Stimulated activated CD4-positive, alpha-beta T cell treated with anti-CD3 and anti-CD28 coated beads, Interleukin-1b, Interleukin-23, amount 100 ng/mL, for 4 hours (primary cell): Measurements from ENCODE around the gene PEX14.

Experiments used
- DNase-seq, 2 donors: peaks; one replicate each; pipeline ENCODE4 v3.0.0-alpha.2; 2020; ENCODE audit warnings: low read depth in 2 of 2

Gene PEX14

DNA sequence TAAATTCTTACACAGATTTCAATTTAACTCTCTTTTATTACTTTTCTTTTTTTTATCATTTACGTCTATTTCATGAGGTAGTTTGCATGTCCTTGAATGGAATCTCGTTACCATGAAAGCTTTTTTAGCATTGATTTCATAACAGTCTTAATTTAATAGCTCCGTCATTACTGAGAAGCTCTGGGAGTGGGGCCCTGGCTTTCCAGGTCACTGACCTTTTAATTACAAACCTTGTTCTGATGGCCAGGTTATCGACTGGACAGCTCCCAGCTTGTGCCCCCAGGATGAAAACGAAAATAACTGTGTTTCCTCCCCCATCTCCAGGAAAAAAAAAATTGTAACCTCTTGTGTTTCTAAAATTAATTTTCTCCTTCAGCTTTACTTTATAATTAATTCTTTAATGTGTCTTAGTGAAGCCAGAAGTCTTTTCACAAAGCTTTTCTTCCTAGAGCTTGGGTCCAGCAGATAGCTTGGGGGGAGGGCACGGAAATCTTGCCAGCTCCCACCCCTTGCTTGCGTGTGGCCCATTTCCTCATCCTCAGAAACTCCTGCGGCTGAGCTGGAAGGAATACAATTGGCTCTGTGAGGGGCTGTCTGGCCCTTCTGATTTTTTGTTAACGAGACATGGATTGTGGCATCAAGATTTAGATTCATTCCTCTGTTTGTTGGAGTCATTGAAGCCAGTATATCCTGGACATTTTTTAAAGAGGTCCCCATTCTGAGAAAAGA, 65.7 kb downstream of the PEX14 start:
- DNase-seq: no peak

DNA sequence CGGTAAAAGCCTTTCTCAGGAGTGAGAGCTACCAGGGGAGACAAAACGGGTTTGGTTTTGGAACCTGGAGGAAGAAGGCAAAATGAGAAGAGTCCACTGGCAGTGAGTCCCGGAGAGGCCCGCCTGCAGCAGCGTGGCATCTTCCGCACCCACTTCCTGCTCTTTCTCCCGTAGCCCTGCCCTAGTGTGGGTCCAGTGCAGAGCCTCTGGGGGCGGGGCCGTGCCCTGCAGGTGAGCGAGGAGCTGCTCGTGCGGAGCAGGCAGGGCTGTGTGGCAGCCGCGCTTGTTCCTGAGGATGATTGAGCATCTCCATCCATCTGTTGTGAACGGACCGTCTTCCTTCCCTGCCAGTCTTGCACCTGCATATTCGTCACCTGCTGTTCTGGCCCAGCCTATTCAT, 66.5 kb downstream of the PEX14 start:
- DNase-seq: no peak

DNA sequence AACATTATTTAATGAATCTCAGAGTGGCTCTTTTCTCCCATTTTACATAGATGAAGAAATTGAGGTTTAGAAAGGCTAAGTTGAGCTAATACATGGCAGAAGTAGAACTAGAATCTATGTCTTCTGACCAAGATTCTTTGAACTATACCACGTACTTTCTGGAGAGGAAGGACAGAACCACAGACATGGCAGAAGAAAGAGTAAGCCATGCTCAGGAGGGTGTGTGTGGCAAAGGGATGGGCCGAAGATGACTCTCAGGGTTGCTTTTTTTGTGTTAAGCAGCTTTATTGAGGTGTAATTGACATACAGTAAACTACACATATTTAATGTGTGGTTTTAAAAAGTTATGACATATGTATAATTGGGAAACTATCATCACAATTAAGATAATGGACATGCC, 69.5 kb downstream of the PEX14 start:
- no peak for DNase-seq

DNA sequence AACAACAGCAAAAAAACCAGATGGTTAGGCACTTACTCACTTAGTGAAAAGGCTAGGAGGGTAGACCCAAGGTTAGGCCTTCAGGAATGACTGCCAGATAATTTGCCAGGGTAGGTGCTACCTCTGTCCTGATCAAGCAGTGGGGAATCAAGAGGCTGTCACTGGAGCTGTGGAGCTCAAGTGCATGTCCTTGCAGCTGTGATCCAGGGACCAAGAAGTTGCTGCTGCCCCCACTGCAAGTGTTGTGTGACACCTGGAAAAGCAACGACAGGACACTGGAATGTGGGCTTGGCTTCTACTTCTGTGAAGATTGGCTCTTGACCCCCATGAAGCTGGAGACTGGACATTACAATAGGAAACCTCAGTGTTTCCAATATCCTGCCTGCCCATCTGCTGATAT, 72.1 kb downstream of the PEX14 start:
- no peak for DNase-seq

GRCh38 chr1:10549904-10550664, 75.3 kb downstream of the PEX14 start:
- DNase-seq: no peak

DNA sequence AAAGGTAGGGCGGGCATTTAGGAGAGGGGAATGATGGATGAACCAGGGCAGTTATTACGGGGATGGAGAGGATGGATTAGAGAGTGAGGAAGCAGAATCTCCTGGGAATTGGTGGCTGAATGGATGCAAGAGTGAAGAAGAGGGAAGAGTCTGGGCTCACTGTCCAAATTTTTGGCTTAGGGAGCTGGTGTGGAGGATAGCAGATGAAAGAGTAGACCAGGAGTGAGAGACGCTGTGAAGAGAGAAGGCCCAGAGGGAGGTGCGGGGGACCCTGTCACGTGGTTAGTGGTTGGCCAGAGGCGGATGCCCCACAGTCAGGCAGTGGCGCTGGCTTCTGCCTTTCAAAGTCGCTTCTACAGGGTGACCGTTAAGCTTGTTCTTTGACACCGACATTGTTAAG, 78.4 kb downstream of the PEX14 start:
- DNase-seq: no peak

DNA sequence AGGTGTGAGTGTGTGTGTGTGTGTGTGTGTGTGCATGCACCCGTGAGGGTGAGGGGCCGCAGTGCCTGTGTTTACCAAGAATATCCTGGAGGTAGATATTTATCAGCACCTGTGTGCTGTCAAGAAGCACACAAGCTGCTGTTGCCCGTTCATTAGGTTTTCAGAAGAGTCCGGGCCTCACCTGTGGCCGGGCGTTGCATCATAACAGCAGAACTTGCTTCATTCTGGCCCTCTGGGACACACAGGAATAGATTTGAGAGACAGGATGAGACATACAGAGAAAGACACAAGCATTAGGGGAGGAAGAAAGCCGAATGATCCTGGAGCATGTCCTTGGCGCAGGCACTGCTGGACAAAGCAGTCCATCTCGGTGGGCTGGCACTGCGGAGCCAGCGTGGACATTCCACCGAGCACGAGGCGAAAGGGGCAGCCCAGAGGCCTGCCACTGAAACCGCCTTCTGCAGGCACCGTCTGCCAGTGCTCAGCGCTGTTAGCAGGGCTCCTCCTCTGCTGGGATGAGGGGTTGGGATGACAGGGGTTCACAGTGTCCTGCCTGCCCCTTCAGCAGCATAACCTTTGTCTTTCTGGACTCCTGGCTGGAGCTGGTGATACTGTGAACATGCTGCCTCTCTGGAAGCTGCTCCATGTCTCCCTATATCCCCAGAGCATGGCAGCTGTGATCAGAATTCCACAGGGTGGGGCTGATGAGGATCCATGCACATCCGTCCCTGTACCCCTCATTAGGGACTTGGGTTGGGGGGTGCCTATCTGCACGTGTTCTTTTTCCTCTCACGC, 81.1 kb downstream of the PEX14 start:
- no peak for DNase-seq

- DNase-seq: no peak
Observed at GRCh38 chr1:10556430-10557005, 81.8 kb downstream of the PEX14 start.

DNA sequence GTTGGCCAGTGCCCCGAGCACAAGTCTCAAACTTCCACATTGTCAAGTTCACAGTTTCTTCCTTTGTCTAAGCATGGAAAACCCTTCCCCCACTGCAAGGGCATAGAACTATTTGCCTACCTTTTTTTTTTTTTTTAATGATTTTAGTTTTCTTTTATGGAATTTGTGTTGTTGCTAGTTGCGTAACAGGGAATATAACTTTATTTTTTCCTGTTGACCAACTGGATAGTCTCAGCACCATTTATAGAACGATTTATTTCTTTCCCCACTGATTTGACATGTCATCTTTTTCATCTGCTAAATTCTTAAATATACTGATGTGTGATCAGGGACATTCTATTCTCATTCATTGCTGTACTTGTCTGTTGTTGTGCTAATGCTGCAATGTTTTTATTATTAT, 83.0 kb downstream of the PEX14 start:
- no peak for DNase-seq

- no peak for DNase-seq
Observed at GRCh38 chr1:10559386-10559785, 84.6 kb downstream of the PEX14 start.

- no peak for DNase-seq
Observed at GRCh38 chr1:10561497-10561896, 86.7 kb downstream of the PEX14 start.

GRCh38 chr1:10561955-10562354, 87.2 kb downstream of the PEX14 start:
- DNase-seq: no peak

- DNase-seq: no peak
Observed at GRCh38 chr1:10564063-10564462, 89.3 kb downstream of the PEX14 start.

DNA sequence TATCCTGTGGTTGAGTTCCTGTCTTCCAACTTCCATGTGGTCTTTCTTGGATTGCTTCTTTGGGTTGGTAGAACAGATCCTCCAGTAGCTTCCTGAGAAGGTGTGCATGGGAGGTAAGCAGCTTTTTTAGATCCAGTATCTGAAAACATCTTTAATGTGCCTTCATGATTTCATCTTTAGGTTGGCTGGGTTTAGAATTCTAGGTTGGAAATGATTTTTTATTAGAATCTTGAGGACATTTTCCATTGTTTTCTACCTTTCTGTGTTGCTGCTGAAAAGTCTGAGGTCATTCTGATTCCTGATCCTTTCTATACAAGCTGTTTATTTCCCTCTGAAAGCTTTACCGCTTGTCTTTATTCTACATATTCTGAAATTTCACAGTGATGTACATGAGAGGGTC, 94.8 kb downstream of the PEX14 start:
- DNase-seq: no peak

DNA sequence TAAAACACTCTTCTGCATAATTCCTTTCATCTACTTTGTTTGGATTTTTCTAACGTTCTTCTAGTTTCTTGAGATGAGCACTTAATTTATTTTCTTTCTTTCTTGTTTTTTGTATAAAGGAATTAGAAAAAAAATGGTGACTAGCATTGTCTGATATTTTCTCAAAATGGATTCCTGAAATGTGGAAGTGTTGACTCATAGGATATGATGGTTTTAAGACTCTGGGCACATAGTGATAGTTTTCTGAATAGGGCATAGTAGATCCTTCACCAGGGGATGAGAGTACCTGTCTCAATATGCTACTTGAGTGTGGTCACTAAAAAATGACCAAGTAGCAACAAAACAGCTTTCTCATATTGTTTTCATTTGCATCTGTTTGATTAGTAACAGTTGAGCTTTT, 100.9 kb downstream of the PEX14 start:
- DNase-seq: no peak

GRCh38 chr1:10578070-10578469, 103.3 kb downstream of the PEX14 start:
- DNase-seq: no peak

GRCh38 chr1:10583641-10584040, 108.9 kb downstream of the PEX14 start:
- DNase-seq: no peak

DNA sequence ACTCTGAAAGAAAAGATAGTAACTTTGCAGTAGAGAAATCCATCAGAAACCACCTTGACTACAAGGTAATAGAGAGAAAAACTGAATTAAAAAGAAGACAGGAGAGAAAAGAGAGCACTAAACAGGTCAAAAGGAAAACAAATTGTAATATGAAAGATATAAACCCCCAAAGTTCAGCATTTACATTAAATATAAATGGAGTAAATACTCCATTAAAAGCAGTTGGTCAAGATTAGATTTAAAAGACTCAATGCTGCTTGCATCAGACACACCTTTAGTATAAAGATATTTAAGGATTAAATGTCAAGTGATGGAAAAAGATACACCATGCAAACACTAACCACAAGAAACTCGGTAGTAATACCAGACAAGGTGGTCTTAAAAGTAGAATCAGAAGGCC, 110.5 kb downstream of the PEX14 start:
- DNase-seq: no peak

GRCh38 chr1:10586125-10586524, 111.4 kb downstream of the PEX14 start:
- no peak for DNase-seq

DNA sequence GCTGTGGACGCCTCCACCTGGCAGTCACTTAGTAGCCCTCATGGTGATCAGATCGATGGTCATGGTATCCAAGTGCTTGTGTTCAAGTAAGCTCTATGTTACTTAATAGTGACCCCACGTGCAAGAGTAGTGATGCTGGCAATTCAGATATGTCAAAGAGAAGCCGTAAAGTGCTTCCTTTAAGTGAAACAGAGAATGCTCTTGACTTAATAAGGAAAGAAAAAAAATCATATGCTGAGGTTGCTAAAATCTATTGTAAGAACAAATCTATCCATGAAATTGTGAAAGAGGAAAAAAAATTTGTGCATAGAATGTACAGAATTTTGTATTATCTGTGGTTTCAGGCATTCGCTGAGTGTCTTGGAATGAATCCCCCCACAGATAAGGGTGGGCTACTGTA, 113.9 kb downstream of the PEX14 start:
- DNase-seq: no peak

GRCh38 chr1:10589074-10589473, 114.3 kb downstream of the PEX14 start:
- DNase-seq: no peak

DNA sequence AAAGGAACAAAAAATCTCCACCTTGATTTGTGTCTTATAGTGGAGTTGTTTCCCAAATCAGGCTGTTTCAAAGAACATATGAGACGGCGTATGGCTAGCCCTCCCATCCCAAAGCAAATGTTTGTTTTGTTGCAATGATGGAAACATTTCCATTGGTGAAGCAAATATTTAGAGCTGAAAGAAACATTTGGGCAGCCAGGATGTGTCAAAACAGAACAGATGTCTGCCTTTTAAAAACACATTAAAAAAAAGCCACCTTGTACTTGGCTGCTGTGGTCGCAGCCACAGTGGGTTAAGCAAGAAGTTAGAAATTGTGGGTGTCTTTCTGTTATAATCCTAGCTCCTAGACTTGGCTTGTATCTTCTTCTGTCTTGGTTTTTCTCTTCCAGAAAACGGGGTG, 116.3 kb downstream of the PEX14 start:
- no peak for DNase-seq
